ENCODE data around the gene DDX54.
A peak's percentile ranks its signal among the peaks of the same experiment; 100 is the strongest.

The DDX54 gene

GRCh38 chr12:113185180-113186032, at the start of gene DDX54, which contains the start of gene RITA1:
Gene DDX54, minus strand, starts transcription at chr12:113185478. Its CDS starts 27 bp downstream, at chr12:113185451.
Gene RITA1, plus strand, starts transcription at chr12:113185721. Its CDS starts 1,026 bp downstream, at chr12:113186747.
- peak; percentile 70 for DNase-seq (ENCODE audit: insufficient read length, low spot score)
- FAIRE-seq: peak; percentile 28

- FAIRE-seq (no peak), DNase-seq (ENCODE audit: insufficient read length, low spot score) (no peak)
Observed at GRCh38 chr12:113234483-113234882, 49.2 kb upstream of the DDX54 start.

- no peak for DNase-seq (ENCODE audit: insufficient read length, low spot score)
- FAIRE-seq: no peak
Observed at GRCh38 chr12:113233967-113234366, 48.7 kb upstream of the DDX54 start.

DNA sequence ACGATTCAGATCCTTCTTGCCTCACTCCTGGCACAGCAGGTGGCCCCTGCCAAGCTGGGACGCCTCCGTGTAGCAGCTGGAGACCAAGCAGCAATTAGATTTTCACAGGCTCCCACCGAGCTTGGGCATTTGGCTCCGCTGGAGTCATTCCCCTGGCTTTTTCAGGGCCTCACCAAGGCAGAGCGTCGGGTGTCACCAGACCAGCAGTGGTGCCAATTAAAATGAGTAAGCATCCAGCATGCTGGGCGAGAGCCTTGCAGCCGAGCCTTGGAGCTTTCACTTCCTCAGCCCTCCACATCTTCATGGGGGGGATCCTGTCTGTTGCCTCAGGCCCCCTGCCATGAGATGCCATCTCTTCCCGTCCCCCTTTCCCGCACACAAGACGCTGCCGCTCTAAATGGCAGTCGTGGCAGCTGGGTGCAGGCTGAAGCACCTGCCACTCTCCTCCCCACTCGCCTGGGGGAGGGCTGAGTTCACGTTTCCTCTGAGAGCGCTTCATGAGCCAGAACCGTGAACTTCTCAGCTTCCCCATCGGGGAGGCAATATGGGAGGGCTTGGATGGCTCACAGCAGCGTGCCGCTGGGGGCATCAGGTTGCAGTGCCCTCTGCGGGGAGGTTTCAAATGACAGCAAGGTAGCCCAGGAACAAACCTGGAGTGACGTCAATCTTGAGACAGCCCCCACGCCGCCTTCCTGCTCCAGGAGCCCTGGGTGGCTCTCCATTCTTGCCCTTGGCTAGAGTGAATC, 47.7 kb upstream of the DDX54 start:
- no peak for FAIRE-seq
- DNase-seq (ENCODE audit: insufficient read length, low spot score): no peak

GRCh38 chr12:113232089-113232839, 47.0 kb upstream of the DDX54 start:
- DNase-seq (ENCODE audit: insufficient read length, low spot score) (no peak), FAIRE-seq (no peak)

DNA sequence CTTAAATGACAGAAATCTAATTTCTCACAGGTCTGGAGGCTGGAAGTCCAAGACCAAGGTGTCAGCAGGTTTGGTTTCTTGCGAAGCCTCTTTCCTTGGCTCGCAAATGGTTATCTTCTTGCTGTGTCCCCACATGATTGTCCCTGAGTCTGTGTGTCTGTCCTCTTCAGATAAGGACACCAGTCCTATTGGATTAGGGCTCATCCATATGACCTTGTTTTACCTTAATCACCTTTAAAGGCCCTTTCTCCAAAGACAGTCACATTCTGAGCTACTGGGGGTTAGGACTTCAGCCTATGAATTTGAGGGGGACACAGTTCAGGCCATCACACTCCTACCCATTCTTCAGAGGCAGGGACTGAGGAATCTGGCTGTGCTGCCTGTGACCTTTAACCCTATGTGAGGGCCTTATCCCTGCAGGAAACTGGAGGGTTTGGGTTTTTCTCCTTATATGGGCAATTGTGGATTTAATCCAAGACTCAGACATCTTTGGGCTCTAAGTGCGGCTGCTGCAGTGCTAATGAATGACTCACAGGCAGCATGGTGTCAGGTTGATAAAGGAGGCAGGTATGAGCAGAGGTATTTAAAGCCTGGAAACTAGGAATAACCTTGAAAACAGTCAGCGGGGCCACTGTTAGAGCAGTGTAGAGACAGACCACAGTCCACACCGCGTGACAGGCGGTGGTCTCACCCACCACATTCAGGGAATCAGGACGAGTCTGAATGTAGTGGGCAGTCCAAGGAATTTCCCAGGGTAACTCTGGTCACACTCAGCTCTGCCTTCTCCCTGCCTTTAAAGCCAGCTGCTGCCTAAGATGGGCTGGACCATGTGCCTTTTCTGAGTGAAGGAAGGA, 46.2 kb upstream of the DDX54 start:
- DNase-seq (ENCODE audit: insufficient read length, low spot score): no peak
- no peak for FAIRE-seq

- DNase-seq (ENCODE audit: insufficient read length, low spot score) (no peak), FAIRE-seq (no peak)
Observed at GRCh38 chr12:113230315-113231234, 45.3 kb upstream of the DDX54 start.

DNA sequence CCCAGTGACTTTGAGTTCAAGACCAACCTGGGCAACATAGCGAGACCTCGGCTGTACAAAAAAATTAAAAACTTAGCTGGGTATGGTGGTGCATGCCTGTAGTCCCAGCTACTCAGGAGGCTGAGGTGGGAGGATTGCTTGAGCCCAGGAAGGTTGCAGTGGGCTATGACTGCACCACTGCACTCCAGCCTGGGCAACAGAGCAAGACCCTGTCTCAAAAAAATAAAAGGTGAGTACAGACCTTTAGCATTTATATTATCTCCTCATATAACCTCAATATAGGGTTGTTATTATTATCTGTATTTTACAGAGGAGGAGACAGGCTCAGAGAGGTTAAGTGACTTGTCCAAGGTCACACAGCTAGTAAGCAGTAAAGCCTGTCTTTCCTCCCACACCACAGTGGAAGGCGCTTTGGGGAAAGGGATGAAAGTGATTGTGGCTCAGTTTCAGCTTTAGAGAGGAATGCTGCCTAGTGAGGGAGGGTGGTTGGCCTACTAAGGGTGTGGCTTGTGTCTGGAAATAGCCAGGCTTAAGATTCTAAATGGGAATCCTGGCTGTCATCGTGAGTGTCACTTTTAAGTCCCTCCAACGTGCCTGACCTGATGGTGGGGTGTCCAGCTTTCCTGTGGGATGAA, 43.2 kb upstream of the DDX54 start:
- FAIRE-seq (no peak), DNase-seq (ENCODE audit: insufficient read length, low spot score) (no peak)

DNA sequence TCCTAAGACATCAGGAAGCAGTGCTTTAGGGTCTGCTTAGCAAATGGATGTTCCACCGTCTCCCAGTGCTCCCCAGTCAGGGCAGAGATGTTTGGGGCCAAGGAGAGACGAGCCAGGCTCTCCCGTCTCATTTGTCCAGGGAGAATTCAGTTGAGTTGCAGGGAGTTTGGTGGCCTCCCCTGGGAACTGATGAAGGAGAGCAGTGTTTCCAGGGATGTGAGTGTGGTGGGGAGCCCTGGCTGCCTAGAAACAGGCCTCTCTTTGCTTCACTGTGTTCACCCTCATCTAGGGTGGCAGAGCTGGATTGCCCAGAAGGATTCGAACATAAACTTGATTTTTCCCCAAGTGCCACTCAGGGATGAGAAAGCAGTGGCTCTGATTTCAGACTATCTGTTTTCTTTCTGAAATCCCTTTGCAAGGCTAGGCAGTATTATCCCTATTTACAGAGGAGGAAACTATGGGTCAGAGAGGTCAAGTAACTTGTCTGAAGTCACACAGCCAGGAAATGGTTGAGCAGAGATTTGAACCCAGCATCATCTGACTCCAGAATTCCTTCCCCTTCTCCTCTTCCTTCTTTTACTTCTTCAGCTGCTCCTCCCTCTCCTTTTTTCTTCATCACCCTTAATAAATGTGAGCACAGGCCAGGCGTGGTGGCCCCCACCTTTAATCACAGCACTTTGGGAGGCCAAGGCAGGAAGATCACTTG, 42.6 kb upstream of the DDX54 start:
- DNase-seq (ENCODE audit: insufficient read length, low spot score) (no peak), FAIRE-seq (no peak)

DNA sequence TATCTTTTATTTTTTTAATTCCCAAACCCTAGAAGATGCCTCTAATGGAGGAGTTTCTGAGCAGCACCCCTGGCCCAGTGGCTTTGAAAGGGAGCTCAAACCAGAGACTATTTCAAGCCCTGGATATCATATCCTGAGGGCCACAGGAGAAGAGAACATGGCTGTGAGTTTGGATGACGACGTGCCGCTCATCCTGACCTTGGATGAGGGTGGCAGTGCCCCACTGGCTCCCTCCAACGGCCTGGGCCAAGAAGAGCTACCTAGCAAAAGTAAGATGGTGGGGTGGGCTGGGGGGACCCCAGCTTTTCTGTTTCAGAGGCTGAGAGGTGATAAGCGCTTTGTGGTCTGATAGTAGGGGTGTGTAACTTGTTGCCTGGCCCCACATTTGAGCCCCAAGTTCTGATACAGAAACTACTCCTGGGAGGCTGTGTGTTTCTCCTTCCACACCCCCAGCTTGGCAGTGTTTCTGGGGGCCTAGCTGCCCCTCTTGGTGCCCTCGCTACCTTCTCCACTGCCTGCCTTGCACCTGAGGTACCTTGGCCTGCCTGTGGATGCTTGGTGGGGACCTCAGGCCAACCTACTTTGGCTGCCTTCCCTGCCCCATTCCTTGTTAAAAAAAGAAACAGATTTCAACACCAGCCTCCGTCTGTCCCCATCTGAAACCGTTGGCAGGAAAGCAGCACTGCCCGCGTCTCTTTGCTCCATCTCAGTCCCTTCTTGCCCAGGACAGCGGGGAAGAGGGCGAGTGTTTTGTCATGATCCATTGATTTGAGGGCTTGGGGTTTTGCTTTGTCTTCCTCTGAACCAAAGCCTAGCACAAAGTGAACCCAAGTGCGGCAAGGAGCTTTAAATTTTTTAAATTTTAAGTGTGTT, 41.7 kb upstream of the DDX54 start:
- DNase-seq (ENCODE audit: insufficient read length, low spot score) (no peak), FAIRE-seq (no peak)

DNA sequence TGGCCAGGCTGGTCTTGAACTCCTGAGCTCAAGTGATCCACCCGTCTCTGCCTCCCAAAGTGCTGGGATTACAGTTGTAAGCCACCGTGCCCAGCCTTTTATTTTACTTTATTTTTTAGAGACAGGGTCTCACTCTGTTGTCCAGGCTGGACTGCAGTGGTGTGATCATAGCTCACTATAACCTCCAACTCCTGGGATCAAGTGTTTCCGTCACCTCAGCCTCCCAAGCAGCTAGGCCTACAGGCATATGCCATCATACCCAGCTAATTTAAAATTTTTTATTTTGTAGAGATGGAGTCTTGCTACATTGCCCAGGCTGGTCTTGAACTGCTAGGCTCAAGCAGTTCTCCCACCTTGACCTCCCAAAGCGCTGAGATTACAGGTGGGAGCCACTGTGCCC, 39.7 kb upstream of the DDX54 start:
- no peak for DNase-seq (ENCODE audit: insufficient read length, low spot score)
- FAIRE-seq: no peak

- DNase-seq (ENCODE audit: insufficient read length, low spot score) (no peak), FAIRE-seq (no peak)
Observed at GRCh38 chr12:113222730-113223531, 37.7 kb upstream of the DDX54 start.

DNA sequence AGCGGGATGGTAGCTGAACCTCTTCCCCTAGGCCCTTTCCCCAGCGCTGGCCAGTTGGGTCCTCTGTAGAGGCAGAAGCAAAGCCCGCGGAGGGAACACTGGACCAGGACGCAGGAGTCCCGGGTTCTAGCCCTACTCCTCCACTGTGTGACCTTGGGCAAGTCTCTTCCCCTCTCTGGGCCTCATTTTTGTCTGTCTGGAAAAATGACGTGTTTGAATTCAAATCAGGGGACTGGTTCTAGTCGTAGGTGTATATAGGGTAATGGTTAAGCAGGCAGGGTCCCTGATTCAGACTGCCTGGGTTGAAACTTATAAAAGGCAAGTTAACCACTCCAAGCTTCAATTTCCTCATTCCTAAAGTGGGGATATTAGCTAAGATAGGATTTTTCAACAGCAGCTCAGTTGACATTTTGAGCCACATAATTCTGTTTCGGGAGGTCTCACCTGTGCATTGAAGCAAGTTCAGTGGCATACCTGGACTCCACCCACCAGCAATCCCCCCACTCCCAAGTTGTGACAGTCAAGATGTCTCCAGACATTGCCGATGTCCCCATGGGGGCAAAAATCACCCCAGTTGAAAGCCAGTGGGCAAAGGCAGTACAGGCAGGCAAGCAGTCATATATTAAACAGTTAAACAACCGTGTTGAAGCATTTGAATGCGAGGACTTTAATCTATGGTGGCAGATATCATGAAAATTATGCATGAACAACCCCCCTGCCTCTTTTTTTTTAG, 36.9 kb upstream of the DDX54 start:
- DNase-seq (ENCODE audit: insufficient read length, low spot score): no peak
- FAIRE-seq: no peak

DNA sequence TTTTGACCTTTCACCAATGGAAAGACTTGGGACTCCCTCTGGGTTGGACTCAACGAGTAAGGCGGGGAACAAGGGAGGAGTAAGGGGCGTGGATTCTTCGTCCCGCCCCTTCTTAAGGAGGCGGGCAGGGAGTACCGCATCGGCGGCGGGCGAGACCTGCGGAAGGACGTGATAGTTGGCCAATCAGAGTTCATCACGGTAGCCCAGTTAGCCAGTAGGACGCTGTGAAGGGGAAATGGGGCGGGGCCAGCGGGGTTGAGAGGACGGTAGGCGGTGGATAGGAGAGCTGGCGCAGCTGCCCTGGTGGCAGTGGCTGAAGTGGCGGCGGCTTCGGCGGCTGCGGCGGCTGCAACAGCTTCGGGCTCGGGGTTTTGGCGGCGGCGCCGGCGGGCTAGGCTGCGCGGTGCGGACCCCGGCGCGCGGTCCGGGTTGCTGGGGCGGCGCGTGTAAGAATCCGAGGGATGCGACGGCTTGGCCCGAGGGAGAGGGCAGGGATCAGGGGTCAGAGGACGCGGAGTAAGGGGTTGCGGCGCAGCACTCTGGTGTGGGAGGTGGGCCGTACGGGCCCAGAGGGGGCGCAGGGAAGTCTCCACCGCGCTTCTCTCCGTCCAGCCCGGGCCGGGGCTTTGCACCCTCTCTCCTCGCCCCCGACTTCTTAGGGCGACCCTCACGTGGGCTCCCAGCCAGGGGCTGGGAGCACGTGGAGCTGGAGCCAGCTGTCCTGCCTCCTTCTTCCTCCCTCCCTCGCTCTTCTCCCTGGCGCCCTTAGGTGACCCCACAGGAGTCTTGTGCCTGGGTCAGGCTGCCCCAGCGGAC, 36.1 kb upstream of the DDX54 start, which contains the start of gene TPCN1:
TSS of gene TPCN1 (plus strand) at position 284 of the 816 bp plus-strand sequence. CDS start 5,389 bp downstream, outside the sequence.
- FAIRE-seq: peak; percentile 89
- DNase-seq (ENCODE audit: insufficient read length, low spot score): peak; percentile 99
